Neuronal stem cell (in vitro differentiated cells): ENCODE measurements around the gene POLRMT.

ENCODE experiments used
- DNase-seq: peaks from one replicate; pipeline ENCODE4 v3.0.0-alpha.2; 2013; ENCODE audit warnings: low spot score
- H2AFZ ChIP-seq: one replicate; pipeline ENCODE4 v1.6.1; 2013; ENCODE audit warnings: mild to moderate bottlenecking, low read length, inconsistent platforms
- H2AK5ac ChIP-seq: 2 replicates; pipeline ENCODE4 v1.6.1; 2013; ENCODE audit warnings: low read depth, mild to moderate bottlenecking, inconsistent platforms, low read length, moderate library complexity, mixed read lengths
- H2BK120ac ChIP-seq: 2 replicates; pipeline ENCODE4 v1.6.1; 2013; ENCODE audit warnings: low read depth, mild to moderate bottlenecking, inconsistent platforms, low read length, moderate library complexity, mixed read lengths
- H2BK12ac ChIP-seq: one replicate; pipeline ENCODE4 v1.6.1; 2013; ENCODE audit warnings: low read length, inconsistent platforms
- H2BK15ac ChIP-seq: 2 replicates; pipeline ENCODE4 v1.6.1; 2013; ENCODE audit warnings: mild to moderate bottlenecking, low read length, inconsistent platforms, mixed read lengths
- H2BK5ac ChIP-seq: one replicate; pipeline ENCODE4 v1.6.1; 2013; ENCODE audit warnings: inconsistent platforms, mild to moderate bottlenecking, low read length, moderate library complexity
- H3K14ac ChIP-seq: one replicate; pipeline ENCODE4 v1.6.1; 2013; ENCODE audit warnings: low read length, inconsistent platforms
- H3K18ac ChIP-seq: 2 replicates; pipeline ENCODE4 v1.6.1; 2013; ENCODE audit warnings: low read length, inconsistent platforms
- H3K23ac ChIP-seq: 2 replicates; pipeline ENCODE4 v1.6.1; 2013; ENCODE audit warnings: low read depth, mild to moderate bottlenecking, mixed read lengths, low read length, inconsistent platforms; ENCODE audit not compliant: poor library complexity
- H3K27ac ChIP-seq: replicated peaks from 3 replicates; pipeline ENCODE4 v1.5.1; 2013; ENCODE audit warnings: low read length, inconsistent platforms
- H3K27me3 ChIP-seq, 3 experiments: 2 replicates each; pipeline ENCODE4 v1.6.1; 2013; ENCODE audit warnings: low read length in 3 of 3, mild to moderate bottlenecking in 2 of 3, inconsistent platforms in 1 of 3, low read depth in 1 of 3, mixed read lengths in 1 of 3, moderate library complexity in 1 of 3; ENCODE audit not compliant: control insufficient read depth in 3 of 3, insufficient read depth in 3 of 3
- H3K36me3 ChIP-seq, 2 donors: replicated peaks in 1 of 2; 2 replicates each; pipeline ENCODE4 v1.6.1; 2013; ENCODE audit warnings: low read length in 2 of 2; ENCODE audit not compliant: control insufficient read depth in 2 of 2, insufficient read depth in 2 of 2
- H3K4ac ChIP-seq: 2 replicates; pipeline ENCODE4 v1.6.1; 2013; ENCODE audit warnings: inconsistent platforms, mild to moderate bottlenecking, low read length, moderate library complexity
- H3K4me1 ChIP-seq, 2 donors: 1 replicate in 1 of 2; 2 replicates in 1 of 2; pipeline ENCODE4 v1.6.1; 2013; ENCODE audit warnings: low read length in 2 of 2, low read depth in 1 of 2; ENCODE audit not compliant: control insufficient read depth in 2 of 2, insufficient read depth in 1 of 2
- H3K4me2 ChIP-seq: one replicate; pipeline ENCODE4 v1.6.1; 2013; ENCODE audit warnings: mild to moderate bottlenecking, low read length, inconsistent platforms; ENCODE audit not compliant: insufficient read depth, poor library complexity, severe bottlenecking
- H3K4me3 ChIP-seq, 2 donors: 2 replicates each; pipeline ENCODE4 v1.5.1; 2013; ENCODE audit warnings: low read length in 2 of 2, mild to moderate bottlenecking in 2 of 2, inconsistent platforms in 1 of 2, moderate library complexity in 1 of 2
- H3K79me1 ChIP-seq: one replicate; pipeline ENCODE4 v1.6.1; 2013; ENCODE audit warnings: low read depth, mild to moderate bottlenecking, inconsistent platforms, low read length, moderate library complexity
- H3K9ac ChIP-seq: one replicate; pipeline ENCODE4 v1.6.1; 2013; ENCODE audit warnings: mild to moderate bottlenecking, low read depth, low read length, inconsistent platforms; ENCODE audit not compliant: poor library complexity
- H3K9me3 ChIP-seq, 2 donors: replicated peaks in 1 of 2; 2 replicates each; pipeline versions ENCODE3 to v1.6.1; 2013; ENCODE audit warnings: low read length in 2 of 2, mild to moderate bottlenecking in 2 of 2, inconsistent platforms in 1 of 2, low read depth in 1 of 2, mixed read lengths in 1 of 2, moderate library complexity in 1 of 2; ENCODE audit not compliant: control insufficient read depth in 2 of 2, insufficient read depth in 1 of 2
- H4K8ac ChIP-seq: one replicate; pipeline ENCODE4 v1.6.1; 2013; ENCODE audit warnings: low read depth, mild to moderate bottlenecking, inconsistent platforms, low read length, moderate library complexity
- H4K91ac ChIP-seq: one replicate; pipeline ENCODE4 v1.6.1; 2013; ENCODE audit warnings: low read length, low read depth, mild to moderate bottlenecking, inconsistent platforms; ENCODE audit not compliant: poor library complexity
- WGBS, 2 donors: extraction: QIAGEN DNeasy Blood & Tissue Kit; methylation state at CpG; one replicate each; pipeline ENCODE4 v1.1.7; 2013; ENCODE audit warnings: missing lambda C conversion rate in 2 of 2, mixed read lengths in 1 of 2; ENCODE audit not compliant: insufficient read length in 2 of 2, insufficient replicate concordance in 1 of 2; ENCODE audit errors: extremely low coverage in 2 of 2; 5-methylcytosine and 5-hydroxymethylcytosine counted together

POLRMT gene

GRCh38 chr19:601790-602189 lies 31.5 kb downstream of the POLRMT start:
- WGBS, 2 donors = no CpG with 5 or more reads among the region's 25 CpGs
- no peak overlapping the region for H3K4me3 ChIP-seq
- DNase-seq = no peak
- H3K9me3 ChIP-seq = peaks cover 2 to 7% of the 10 kb centered on the region in 2 donors
- no peaks in the 10 kb centered on the region for H3K79me1 ChIP-seq
- no peak overlapping the region for H3K18ac ChIP-seq
- H3K27me3 ChIP-seq = peaks cover 0 to 5% (median 0%) of the 10 kb centered on the region in 3 experiments
- no peaks in the 10 kb centered on the region for H3K36me3 ChIP-seq
- H4K8ac ChIP-seq = no peak overlapping the region
- H3K23ac ChIP-seq = no peak overlapping the region
- no peak overlapping the region for H2AFZ ChIP-seq
- no peak overlapping the region for H3K4me2 ChIP-seq
- no peak overlapping the region for H4K91ac ChIP-seq
- H3K4ac ChIP-seq = no peak overlapping the region
- H2AK5ac ChIP-seq = no peak overlapping the region
- no peak overlapping the region for H2BK5ac ChIP-seq
- no peak overlapping the region for H3K9ac ChIP-seq
- peaks cover 0 to 2% of the 10 kb centered on the region in 2 donors for H3K4me1 ChIP-seq
- no peak overlapping the region for H2BK12ac ChIP-seq
- H3K14ac ChIP-seq = no peak overlapping the region
- no peak overlapping the region for H2BK120ac ChIP-seq
- H2BK15ac ChIP-seq = no peak overlapping the region
- H3K27ac ChIP-seq = no peak overlapping the region

GRCh38 chr19:601310-601709 lies 32.0 kb downstream of the POLRMT start:
- H3K4ac ChIP-seq = no peak overlapping the region
- H3K18ac ChIP-seq = no peak overlapping the region
- H3K36me3 ChIP-seq = no peaks in the 10 kb centered on the region
- no peak overlapping the region for H3K23ac ChIP-seq
- H3K9ac ChIP-seq = no peak overlapping the region
- no peak overlapping the region for H2BK15ac ChIP-seq
- no peak overlapping the region for H2AFZ ChIP-seq
- no peak overlapping the region for H3K4me2 ChIP-seq
- WGBS, 2 donors = no CpG with 5 or more reads among the region's 28 CpGs
- no peak overlapping the region for H2AK5ac ChIP-seq
- no peak overlapping the region for H2BK12ac ChIP-seq
- H3K27me3 ChIP-seq = peaks cover 0 to 10% (median 0%) of the 10 kb centered on the region in 3 experiments
- H3K4me3 ChIP-seq = no peak overlapping the region
- peaks cover 2 to 7% of the 10 kb centered on the region in 2 donors for H3K9me3 ChIP-seq
- no peak overlapping the region for H4K8ac ChIP-seq
- H3K27ac ChIP-seq = no peak overlapping the region
- H3K4me1 ChIP-seq = peaks cover 0 to 2% of the 10 kb centered on the region in 2 donors
- no peak for DNase-seq
- no peak overlapping the region for H2BK120ac ChIP-seq
- H2BK5ac ChIP-seq = no peak overlapping the region
- H4K91ac ChIP-seq = no peak overlapping the region
- H3K79me1 ChIP-seq = no peaks in the 10 kb centered on the region
- H3K14ac ChIP-seq = no peak overlapping the region

DNA sequence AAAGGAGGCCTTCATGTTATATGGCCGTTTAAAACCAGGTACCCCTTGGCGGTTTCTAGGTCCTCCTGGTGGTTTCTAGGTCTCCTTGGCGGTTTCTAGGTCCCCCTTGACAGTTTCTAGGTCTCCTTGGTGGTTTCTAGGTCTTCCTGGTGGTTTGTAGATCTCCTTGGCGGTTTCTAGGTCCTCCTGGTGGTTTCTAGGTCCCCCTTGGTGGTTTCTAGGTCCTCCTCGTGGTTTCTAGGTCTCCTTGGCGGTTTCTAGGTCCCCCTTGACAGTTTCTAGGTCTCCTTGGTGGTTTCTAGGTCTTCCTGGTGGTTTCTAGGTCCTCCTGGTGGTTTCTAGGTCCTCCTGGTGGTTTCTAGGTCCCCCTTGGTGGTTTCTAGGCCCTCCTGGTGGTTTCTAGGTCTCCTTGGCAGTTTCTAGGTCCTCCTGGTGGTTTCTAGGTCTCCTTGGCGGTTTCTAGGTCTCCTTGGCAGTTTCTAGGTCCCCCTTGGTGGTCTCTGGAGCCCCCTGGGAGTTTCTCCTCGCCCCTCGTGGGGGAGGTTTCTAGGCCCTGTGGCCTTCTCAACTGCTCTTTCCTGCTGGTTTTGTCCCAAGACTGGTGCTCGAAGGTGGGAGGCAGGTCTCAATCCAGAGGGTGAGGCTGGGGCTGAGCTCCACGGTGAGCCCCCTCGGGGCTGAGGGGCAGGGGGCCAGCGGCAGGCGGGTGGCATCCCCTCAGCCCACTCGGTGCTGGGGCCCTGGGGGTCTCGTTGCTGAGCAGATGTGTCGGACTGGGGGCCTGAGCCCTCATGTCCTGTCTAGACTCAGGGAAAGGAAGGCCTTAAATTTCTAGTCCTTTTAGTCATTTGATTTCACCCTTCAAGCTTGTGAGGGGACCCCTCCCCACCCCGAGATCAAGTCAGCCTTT lies 35.7 kb downstream of the POLRMT start:
- no peak overlapping the region for H2BK12ac ChIP-seq
- H2BK5ac ChIP-seq = peak overlapping the region; percentile 87
- no peak overlapping the region for H3K9ac ChIP-seq
- H3K9me3 ChIP-seq = peaks cover 2 to 7% of the 10 kb centered on the region in 2 donors
- H3K4me1 ChIP-seq = no peaks in the 10 kb centered on the region
- no peak overlapping the region for H2BK120ac ChIP-seq
- H3K4ac ChIP-seq = no peak overlapping the region
- H3K36me3 ChIP-seq = no peaks in the 10 kb centered on the region
- no peak overlapping the region for H4K8ac ChIP-seq
- H2BK15ac ChIP-seq = peak overlapping the region; percentile 83
- H3K27me3 ChIP-seq = peaks cover 0 to 45% (median 8%) of the 10 kb centered on the region in 3 experiments
- H3K27ac ChIP-seq = no peak overlapping the region
- peaks cover 4% of the 10 kb centered on the region for H3K79me1 ChIP-seq
- no CpG with 5 or more reads among the region's 18 CpGs for WGBS, 2 donors
- H3K18ac ChIP-seq = peak overlapping the region; percentile 23
- DNase-seq = no peak
- no peak overlapping the region for H3K4me2 ChIP-seq
- no peak overlapping the region for H2AFZ ChIP-seq
- peak overlapping the region; percentile 82 for H3K14ac ChIP-seq
- no peak overlapping the region for H3K4me3 ChIP-seq
- peak overlapping the region; percentile 65 for H3K23ac ChIP-seq
- H2AK5ac ChIP-seq = peak overlapping the region; percentile 58
- H4K91ac ChIP-seq = no peak overlapping the region

DNA sequence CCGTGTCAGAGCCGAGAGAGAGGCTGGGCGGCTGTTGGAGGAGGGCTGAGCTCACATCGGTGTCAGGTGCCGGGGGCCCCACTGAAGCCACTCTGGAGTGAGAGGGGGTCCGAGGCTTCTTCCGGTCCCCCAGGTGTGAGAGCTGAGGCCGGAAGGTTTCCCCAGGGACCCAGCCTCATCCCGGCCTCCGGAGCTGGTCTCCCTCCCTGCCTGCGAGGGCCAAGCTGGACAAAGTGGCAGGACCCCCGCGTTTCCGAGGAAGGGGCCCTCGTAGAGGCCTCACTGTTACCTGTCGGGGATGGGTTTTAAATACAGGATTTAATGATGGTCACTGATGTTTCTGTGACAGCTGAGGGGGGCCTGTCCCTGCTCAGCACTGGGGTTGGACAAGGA lies 37.1 kb downstream of the POLRMT start:
- Histone ChIP-seq H3K27me3 (peaks cover 2 to 59% (median 19%) of the 10 kb centered on the region in 3 experiments), H3K4me2 (no peak overlapping the region), H3K23ac (peak overlapping the region; percentile 31), H3K4me3 (no peak overlapping the region), H3K14ac (no peak overlapping the region), H3K27ac (no peak overlapping the region), H2BK12ac (no peak overlapping the region), H3K4me1 (peaks cover 0 to 1% of the 10 kb centered on the region in 2 donors), H3K4ac (no peak overlapping the region), H2AFZ (no peak overlapping the region), H3K36me3 (no peaks in the 10 kb centered on the region), H2AK5ac (peak overlapping the region; percentile 37), H2BK120ac (no peak overlapping the region), H2BK5ac (peak overlapping the region; percentile 87), H4K91ac (no peak overlapping the region), H4K8ac (no peak overlapping the region), H3K79me1 (peaks cover 6% of the 10 kb centered on the region), H2BK15ac (peak overlapping the region; percentile 83), H3K9ac (no peak overlapping the region), H3K9me3 (peaks cover 2% of the 10 kb centered on the region in 2 donors), H3K18ac (peak overlapping the region; percentile 38)
- WGBS, 2 donors = no CpG with 5 or more reads among the region's 16 CpGs
- DNase-seq = no peak
